HG03097 (cell line): Measurements from ENCODE around the gene ADAMTSL1.
"Not testable (repeated sequence)": the region's sequence is repeated elsewhere in the genome, so short reads cannot be mapped to it uniquely, and the experiment has no call there.

ENCODE experiments used
- ATAC-seq: cut with Tn5 transposase; IDR thresholded peaks from one replicate; pipeline ENCODE4 v1.9.1; 2021; ENCODE audit not compliant: unreplicated experiment, low FRiP score

ADAMTSL1 gene

GRCh38 chr9:18911714-18912342 lies 437.9 kb downstream of the ADAMTSL1 start:
- no peak for ATAC-seq

GRCh38 chr9:18920141-18921084 lies 446.5 kb downstream of the ADAMTSL1 start:
- ATAC-seq: no peak

GRCh38 chr9:18921366-18922075 lies 447.6 kb downstream of the ADAMTSL1 start:
- no peak for ATAC-seq

GRCh38 chr9:18922161-18922885 lies 448.4 kb downstream of the ADAMTSL1 start:
- no peak for ATAC-seq

- no peak for ATAC-seq
Observed at GRCh38 chr9:18923167-18923566, 449.2 kb downstream of the ADAMTSL1 start.

GRCh38 chr9:18923671-18924430 lies 449.9 kb downstream of the ADAMTSL1 start:
- ATAC-seq: no peak

- ATAC-seq: no peak
Observed at GRCh38 chr9:18925880-18926279, 451.9 kb downstream of the ADAMTSL1 start.

- no peak for ATAC-seq
Observed at GRCh38 chr9:18926513-18926912, 452.6 kb downstream of the ADAMTSL1 start.

- no peak for ATAC-seq
Observed at GRCh38 chr9:18928711-18929110, 454.8 kb downstream of the ADAMTSL1 start.

GRCh38 chr9:18930611-18931010 lies 456.7 kb downstream of the ADAMTSL1 start:
- ATAC-seq: not testable (repeated sequence)

- no peak for ATAC-seq
Observed at GRCh38 chr9:18935541-18935940, 461.6 kb downstream of the ADAMTSL1 start.

GRCh38 chr9:18936094-18936871 lies 462.3 kb downstream of the ADAMTSL1 start:
- ATAC-seq: no peak

GRCh38 chr9:18939943-18940342 lies 466.0 kb downstream of the ADAMTSL1 start:
- no peak for ATAC-seq

GRCh38 chr9:18941060-18941740 lies 467.2 kb downstream of the ADAMTSL1 start:
- ATAC-seq: no peak

- no peak for ATAC-seq
Observed at GRCh38 chr9:18942801-18943200, 468.8 kb downstream of the ADAMTSL1 start.

GRCh38 chr9:18947892-18948339 lies 474.0 kb downstream of the ADAMTSL1 start:
- no peak for ATAC-seq

- no peak for ATAC-seq
Observed at GRCh38 chr9:18951936-18952335, 478.0 kb downstream of the ADAMTSL1 start.

GRCh38 chr9:18955626-18956025 lies 481.7 kb downstream of the ADAMTSL1 start:
- ATAC-seq: no peak
